SK-N-MC (cell line): ENCODE measurements around the gene SEC23IP.
"Not testable (repeated sequence)": the region's sequence is repeated elsewhere in the genome, so short reads cannot be mapped to it uniquely, and the experiment has no call there.

Experiments
- DNase-seq: peaks from one replicate; pipeline ENCODE4 v3.0.0-alpha.2; 2011; ENCODE audit warnings: low read depth, low spot score
- H3K27ac ChIP-seq: fragments of 200-600 bp; sonication (generic); 2 replicates; pipeline ENCODE4 v1.5.1; 2016; ENCODE audit warnings: mixed run types
- H3K36me3 ChIP-seq: fragments of 200-600 bp; sonication (generic); 2 replicates; pipeline ENCODE4 v1.6.1; 2017; ENCODE audit warnings: antibody characterized with exemption, low read length, mixed read lengths; ENCODE audit not compliant: insufficient read depth
- H3K4me3 ChIP-seq: fragments of 200-600 bp; sonication (generic); 2 replicates; pipeline ENCODE4 v1.5.1; 2016
- H3K9ac ChIP-seq: fragments of 200-600 bp; sonication (generic); 2 replicates; pipeline ENCODE4 v1.8.0; 2017; ENCODE audit warnings: mixed run types, mixed read lengths; ENCODE audit not compliant: insufficient read length
- H3K9me3 ChIP-seq: fragments of 200-600 bp; sonication (generic); 2 replicates; pipeline ENCODE4 v1.6.1; 2017; ENCODE audit warnings: low read depth, mild to moderate bottlenecking, antibody characterized with exemption, low read length, moderate library complexity, mixed read lengths
- EZH2 ChIP-seq: fragments of 200-600 bp; sonication (generic); IDR thresholded peaks from one replicate; pipeline ENCODE4 v1.6.1; 2017; ENCODE audit warnings: antibody characterized with exemption
- FOXP2 ChIP-seq: optimal IDR thresholded peaks from 2 replicates; pipeline ENCODE3; 2011; ENCODE audit warnings: mild to moderate bottlenecking, moderate library complexity; ENCODE audit not compliant: insufficient read depth; ENCODE audit errors: extremely low read length, control extremely low read depth
- POLR2AphosphoS5 ChIP-seq: IDR thresholded peaks from 2 replicates; pipeline ENCODE4 v1.6.1; 2012; ENCODE audit warnings: mild to moderate bottlenecking, low read depth, low read length, borderline replicate concordance

Gene SEC23IP

DNA sequence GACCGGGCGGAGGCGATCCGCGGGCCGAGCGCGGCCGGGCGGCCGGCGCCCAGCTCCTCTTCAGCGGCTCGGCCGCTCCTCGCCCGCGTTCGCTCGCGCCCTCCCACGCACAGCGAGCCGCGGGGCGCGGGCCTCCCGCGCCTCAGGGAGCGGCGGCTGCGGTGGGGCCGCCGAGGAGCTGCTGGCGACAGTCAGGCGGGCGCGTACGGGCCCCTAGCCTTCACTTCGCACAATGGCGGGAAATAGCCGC, 20.0 kb upstream of the SEC23IP start, which contains the start of gene MCMBP:
TSS of gene MCMBP (minus strand) at position 234 of the 250 bp plus-strand sequence. CDS start 259 bp downstream, outside the sequence.
- no peaks in the 10 kb centered on the region for H3K36me3 ChIP-seq
- no peak for DNase-seq
- TF ChIP-seq EZH2 (no peak), FOXP2 (no peak), POLR2AphosphoS5 (no peak)
- H3K4me3 ChIP-seq, result peak within 1 kb of the TSS; percentile 81
- no peaks in the 10 kb centered on the region for H3K9me3 ChIP-seq
- peak within 1 kb of the TSS; percentile 73 for H3K9ac ChIP-seq
- H3K27ac ChIP-seq, result peak within 1 kb of the TSS; percentile 81

DNA sequence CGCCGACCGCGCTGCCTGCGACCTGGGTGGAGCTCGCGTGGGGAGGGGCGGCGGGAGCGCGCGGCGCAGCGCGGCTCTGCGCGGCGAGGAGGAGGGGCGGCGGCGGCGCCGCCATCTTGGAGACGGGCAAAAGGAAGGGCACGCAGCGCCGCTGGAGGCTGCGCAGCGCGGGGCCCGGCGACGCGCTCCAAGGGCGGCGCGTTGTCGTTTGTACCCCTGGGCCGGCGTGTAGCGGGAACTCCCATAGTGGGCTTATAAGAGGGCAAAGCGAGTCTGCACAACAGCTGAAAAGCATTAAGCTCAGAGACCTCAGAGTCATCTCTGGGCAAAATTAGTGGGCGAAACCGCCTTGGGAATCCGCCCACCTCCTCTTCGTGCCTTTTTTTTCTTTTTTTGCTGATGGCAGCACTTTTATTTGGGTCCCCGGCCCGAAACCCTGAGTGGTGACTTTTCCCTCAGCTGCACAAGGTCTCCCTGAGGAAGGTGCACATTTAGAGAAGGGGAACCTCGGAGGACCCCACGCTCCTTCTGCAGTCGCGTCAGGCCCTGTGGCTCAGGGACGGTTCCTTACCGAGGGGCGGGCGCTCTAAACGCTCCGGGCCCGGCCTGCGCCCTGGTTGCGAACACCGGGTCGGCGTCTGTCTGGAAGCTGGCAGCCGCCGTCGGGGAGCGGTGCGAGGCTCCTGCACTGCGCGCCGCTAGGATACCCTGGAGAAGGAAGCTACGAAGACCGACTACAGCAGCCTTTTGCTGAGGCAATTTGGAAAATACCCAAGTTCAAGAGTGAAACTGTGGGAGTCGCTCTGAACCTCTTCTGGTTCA, 19.5 kb upstream of the SEC23IP start:
- peak; percentile 78 for TF ChIP-seq POLR2AphosphoS5
- no peak for TF ChIP-seq EZH2
- Histone ChIP-seq H3K36me3 (no peaks in the 10 kb centered on the region), H3K9me3 (no peaks in the 10 kb centered on the region), H3K4me3 (peak overlapping the region; percentile 81), H3K27ac (peak overlapping the region; percentile 77), H3K9ac (peak overlapping the region; percentile 73)
- DNase-seq, result no peak

DNA sequence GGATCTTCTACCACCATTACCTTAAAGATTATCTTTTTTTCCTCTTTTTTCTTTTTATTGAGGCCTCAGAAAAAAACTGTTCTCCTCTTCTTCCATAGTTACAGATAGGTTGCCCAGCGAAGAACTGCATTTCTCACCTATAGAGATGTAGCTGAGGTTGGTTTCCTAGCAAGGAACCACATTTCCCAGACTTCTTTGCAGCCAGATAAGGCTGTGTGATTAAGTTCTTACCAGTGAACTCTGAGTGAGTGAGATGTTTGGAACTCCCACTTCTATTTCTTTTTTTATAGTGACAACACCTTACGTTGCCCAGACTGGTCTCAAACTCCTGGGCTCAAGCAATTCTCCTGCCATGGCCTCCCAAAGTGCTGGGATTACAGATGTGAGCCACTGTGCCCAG, 14.0 kb upstream of the SEC23IP start:
- TF ChIP-seq EZH2 (no peak), POLR2AphosphoS5 (no peak), FOXP2 (no peak)
- no peaks in the 10 kb centered on the region for H3K9me3 ChIP-seq
- no peak for DNase-seq
- H3K36me3 ChIP-seq, result no peaks in the 10 kb centered on the region
- H3K27ac ChIP-seq, result no peak overlapping the region
- H3K4me3 ChIP-seq, result no peak overlapping the region
- H3K9ac ChIP-seq, result no peak overlapping the region

DNA sequence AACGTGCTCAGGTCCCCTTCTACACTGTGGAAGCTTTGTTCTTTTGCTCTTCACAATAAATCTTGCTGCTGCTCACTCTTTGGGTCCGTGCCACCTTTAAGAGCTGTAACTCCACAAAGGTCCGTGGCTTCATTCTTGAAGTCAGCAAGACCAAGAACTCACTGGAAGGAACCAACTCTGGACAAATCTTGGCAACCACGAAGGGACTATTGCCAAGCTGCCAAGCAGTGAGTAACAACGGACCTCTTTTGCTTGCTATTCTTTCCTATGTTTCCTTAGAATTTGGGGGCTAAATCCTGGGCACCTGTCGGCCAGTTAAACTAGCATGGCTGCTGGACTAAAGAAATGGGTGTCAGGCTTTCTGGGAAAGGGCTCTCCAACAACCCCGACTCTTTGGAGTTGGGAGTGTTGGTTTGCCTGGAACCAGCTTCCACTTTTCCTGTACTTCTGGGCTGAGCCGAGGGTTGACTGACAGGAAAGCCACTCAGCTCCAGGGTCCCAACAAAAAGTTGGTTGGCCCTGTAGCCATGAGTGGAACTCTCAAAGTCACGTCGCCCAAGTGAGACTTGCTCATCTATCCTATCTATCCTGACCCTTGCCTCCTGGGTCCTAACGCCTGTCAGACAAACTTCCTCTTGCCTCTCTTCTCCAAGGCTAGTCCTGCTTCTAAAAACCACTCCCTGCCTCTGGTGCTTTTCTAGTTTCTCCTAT, 8.5 kb upstream of the SEC23IP start:
- not testable (repeated sequence) for H3K4me3 ChIP-seq, H3K9ac ChIP-seq, H3K36me3 ChIP-seq, H3K27ac ChIP-seq, DNase-seq, H3K9me3 ChIP-seq

DNA sequence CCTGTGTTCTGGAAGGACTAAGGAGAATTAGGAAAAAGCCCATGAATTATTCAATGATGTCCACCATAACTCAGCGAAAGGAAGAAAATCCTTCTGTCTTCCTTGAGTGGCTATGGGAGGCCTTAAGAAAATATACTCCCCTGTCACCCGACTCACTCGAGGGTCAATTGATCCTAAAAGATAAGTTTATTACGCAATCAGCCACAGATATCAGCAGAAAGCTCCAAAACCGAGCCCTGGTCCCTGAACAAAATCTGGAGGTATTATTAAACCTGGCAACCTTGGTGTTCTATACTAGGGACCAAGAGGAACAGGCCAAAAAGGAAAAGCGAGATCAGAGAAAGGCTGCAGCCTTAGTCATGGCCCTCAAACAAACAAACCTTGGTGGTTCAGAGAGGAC, 6.5 kb upstream of the SEC23IP start:
- H3K9ac ChIP-seq, H3K9me3 ChIP-seq, H3K27ac ChIP-seq, H3K4me3 ChIP-seq, DNase-seq, H3K36me3 ChIP-seq: not testable (repeated sequence)

DNA sequence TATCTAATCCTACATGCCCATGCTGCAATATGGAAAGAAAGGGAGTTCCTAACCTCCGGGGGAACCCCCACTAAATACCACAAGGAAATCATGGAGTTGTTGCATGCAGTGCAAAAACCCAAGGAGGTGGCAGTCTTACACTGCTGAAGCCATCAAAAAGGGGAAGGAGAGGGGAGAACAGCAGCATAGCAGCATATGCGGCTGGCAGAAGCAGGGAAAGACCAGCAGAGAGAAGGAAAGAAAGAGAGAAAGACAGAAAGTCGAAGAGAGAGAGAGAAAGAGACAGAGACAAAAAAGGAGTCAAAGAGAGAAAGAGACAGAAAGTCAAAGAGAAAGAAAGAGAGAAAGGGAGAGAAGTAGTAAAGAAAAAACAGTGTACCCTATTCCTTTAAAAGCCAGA, 3.8 kb upstream of the SEC23IP start:
- DNase-seq, H3K36me3 ChIP-seq, H3K27ac ChIP-seq, H3K9me3 ChIP-seq, H3K4me3 ChIP-seq, H3K9ac ChIP-seq: not testable (repeated sequence)

DNA sequence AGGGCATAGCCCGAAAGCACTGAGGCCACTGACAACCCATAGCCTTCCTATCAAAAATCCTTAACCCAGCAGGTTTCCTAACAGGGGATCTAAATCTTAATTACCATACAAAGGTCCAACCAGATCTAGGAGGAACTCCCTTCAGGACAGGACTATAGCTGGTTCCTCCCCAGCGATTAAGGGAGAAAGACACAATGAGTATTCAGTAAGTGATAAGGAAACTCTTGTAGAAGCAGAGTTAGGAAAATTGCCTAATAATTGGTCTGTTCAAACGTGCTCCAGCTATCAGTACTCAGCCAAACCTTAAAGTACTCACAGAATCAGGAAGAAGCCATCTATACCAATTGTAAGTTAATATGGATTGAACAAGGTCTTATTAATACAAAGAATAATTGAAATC, 3.3 kb upstream of the SEC23IP start:
- H3K9me3 ChIP-seq, H3K36me3 ChIP-seq, DNase-seq, H3K4me3 ChIP-seq, H3K9ac ChIP-seq, H3K27ac ChIP-seq: not testable (repeated sequence)

DNA sequence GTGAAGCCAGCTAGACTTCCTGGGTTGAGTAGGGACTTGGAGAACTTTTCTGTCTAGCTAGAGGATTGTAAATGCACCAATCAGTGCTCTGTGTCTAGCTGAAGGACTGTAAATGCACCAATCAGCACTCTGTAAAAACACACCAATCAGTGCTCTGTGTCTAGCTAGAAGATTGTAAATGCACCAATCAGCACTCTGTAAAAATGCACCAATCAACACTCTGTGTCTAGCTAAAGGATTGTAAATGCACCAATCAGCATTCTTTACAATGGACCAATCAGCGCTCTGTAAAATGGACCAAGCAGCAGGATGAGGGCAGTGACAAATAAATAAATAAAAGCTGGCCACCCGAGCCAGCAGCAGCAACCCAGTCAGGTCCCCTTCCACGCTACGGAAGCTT, 2.2 kb upstream of the SEC23IP start:
- DNase-seq, H3K9ac ChIP-seq, H3K9me3 ChIP-seq, H3K4me3 ChIP-seq, H3K27ac ChIP-seq, H3K36me3 ChIP-seq: not testable (repeated sequence)

DNA sequence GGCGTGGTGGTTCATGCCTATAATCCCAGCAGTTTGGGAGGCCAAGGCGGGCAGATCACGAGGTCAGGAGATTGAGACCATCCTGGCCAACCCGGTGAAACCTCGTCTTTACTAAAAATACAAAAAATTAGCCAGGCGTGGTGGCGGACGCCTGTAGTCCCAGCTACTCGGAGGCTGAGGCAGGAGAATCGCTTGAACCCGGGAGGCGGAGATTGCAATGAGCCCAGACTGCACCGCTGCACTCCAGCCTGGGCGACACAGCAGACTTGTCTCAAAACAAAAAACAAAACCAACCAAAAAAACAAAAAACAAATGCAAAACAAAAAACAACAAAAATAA, 712 bp upstream of the SEC23IP start:
- not testable (repeated sequence) for H3K9me3 ChIP-seq, H3K27ac ChIP-seq, DNase-seq, H3K36me3 ChIP-seq
- Histone ChIP-seq H3K9ac (peak overlapping the region; percentile 93), H3K4me3 (peak overlapping the region; percentile 87)

DNA sequence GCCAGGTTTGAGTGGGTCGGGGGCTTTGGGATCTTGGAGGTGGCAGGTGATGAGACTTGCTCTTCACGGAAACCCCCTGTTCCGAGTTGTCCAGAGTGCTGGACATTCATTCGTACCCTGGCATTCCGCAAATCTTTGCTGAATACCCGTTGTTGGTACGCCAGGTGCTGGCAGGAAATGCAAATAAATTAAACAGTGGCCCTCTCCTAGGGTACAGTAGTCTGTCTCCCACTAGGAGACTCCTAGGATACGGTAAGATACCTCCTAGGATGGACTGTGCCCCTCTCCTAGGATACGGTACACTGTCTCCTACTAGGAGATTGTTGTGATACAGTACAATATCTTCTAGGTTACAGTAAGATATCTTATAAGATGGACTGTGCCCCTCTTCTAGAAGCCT, 544 bp downstream of the SEC23IP start:
- TF ChIP-seq FOXP2, result no peak
- no peak for TF ChIP-seq EZH2
- no peak for TF ChIP-seq POLR2AphosphoS5
- Histone ChIP-seq H3K36me3 (no peaks in the 10 kb centered on the region), H3K4me3 (peak overlapping the region; percentile 87), H3K9ac (peak overlapping the region; percentile 93), H3K27ac (no peak overlapping the region), H3K9me3 (no peaks in the 10 kb centered on the region)
- no peak for DNase-seq
